Activated naive CD4-positive, alpha-beta T cell treated with anti-CD3 and anti-CD28 coated beads, Interleukin-2, amount 10 ng/mL, durations not matched to agents 7 days and 5 days (primary cell): ENCODE results near the gene OR10Z1.

Source experiments
- CTCF ChIA-PET: fragments of 350-600 bp; sonication (Branson Sonifier 250); formaldehyde crosslinking; loops from one replicate; lab custom pipeline; 2021; ENCODE audit warnings: antibody characterized with exemption; lab: Charles Lee
- DNase-seq: peaks from one replicate; pipeline ENCODE4 v3.0.0-alpha.2; 2020
- H3K27ac Mint-ChIP-seq: one replicate; pipeline ENCODE4 v1.8.0; 2021; ENCODE audit warnings: mild to moderate bottlenecking, moderate library complexity, mixed read lengths
- H3K27me3 Mint-ChIP-seq: one replicate; pipeline ENCODE4 v1.8.0; 2021; ENCODE audit warnings: mild to moderate bottlenecking, mixed read lengths
- H3K36me3 Mint-ChIP-seq: one replicate; pipeline ENCODE4 v1.8.0; 2021; ENCODE audit warnings: mixed read lengths
- H3K4me1 Mint-ChIP-seq: one replicate; pipeline ENCODE4 v1.8.0; 2021; ENCODE audit warnings: mixed read lengths
- H3K4me3 Mint-ChIP-seq: one replicate; pipeline ENCODE4 v1.8.0; 2021; ENCODE audit warnings: mild to moderate bottlenecking, moderate library complexity, mixed read lengths
- H3K9me3 Mint-ChIP-seq: one replicate; pipeline ENCODE4 v1.8.0; 2021; ENCODE audit warnings: mixed read lengths

Gene OR10Z1

DNA sequence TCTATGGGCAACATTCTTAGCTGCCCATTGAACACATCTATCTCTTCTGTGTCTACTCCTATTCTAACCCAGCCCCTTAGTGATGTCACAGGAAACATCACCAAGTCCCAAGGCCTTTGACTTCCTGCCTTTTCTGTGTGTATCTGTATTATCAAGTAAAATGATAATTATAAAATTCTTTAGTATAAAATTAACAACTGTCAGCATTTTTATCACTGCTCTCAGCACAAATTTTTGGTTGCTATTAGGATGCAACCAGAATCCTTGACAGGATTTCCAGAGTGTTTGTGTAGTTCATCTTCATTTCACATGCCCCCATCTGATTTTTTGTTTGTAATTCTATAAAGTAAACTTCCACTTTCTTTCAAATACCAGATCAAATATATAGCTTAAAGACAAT is 33.8 kb downstream of the OR10Z1 start:
- no peak overlapping the region for H3K27ac Mint-ChIP-seq
- no peak for DNase-seq
- H3K4me1 Mint-ChIP-seq, result no peaks in the 10 kb centered on the region
- H3K27me3 Mint-ChIP-seq, result no peaks in the 10 kb centered on the region
- H3K9me3 Mint-ChIP-seq, result no peaks in the 10 kb centered on the region
- no peaks in the 10 kb centered on the region for H3K36me3 Mint-ChIP-seq
- CTCF ChIA-PET, result no interaction called here
- H3K4me3 Mint-ChIP-seq, result no peak overlapping the region

DNA sequence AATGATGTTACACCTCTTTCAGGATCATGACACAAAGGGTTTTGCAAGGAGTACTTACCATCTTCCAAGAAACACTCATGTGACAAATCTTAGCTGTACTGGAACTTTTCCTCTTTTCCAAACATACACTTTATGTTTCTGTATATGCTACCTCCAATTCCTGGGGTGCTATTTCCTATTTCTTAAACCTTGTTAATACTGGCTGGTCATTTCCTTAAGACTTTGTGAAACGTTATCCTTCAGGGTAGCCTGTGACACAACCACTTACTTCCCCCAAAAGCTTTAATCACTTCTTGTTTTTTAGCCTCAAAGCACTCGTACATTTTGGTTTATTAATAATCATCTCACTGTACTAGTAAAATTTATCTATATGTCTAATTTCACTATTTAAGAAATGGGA is 39.4 kb downstream of the OR10Z1 start:
- no peak overlapping the region for H3K27ac Mint-ChIP-seq
- no peak overlapping the region for H3K4me3 Mint-ChIP-seq
- peaks cover 15% of the 10 kb centered on the region for H3K4me1 Mint-ChIP-seq
- DNase-seq, result no peak
- no peaks in the 10 kb centered on the region for H3K27me3 Mint-ChIP-seq
- CTCF ChIA-PET, result no interaction called here
- H3K9me3 Mint-ChIP-seq, result no peaks in the 10 kb centered on the region
- H3K36me3 Mint-ChIP-seq, result no peaks in the 10 kb centered on the region

GRCh38 chr1:158646465-158646864 is 41.4 kb downstream of the OR10Z1 start:
- CTCF ChIA-PET, result no interaction called here
- Mint-ChIP-seq H3K4me3 (no peak overlapping the region), H3K9me3 (no peaks in the 10 kb centered on the region), H3K36me3 (no peaks in the 10 kb centered on the region), H3K27me3 (no peaks in the 10 kb centered on the region), H3K4me1 (peaks cover 15% of the 10 kb centered on the region), H3K27ac (peak overlapping the region; percentile 26)
- no peak for DNase-seq

- Mint-ChIP-seq H3K36me3 (no peaks in the 10 kb centered on the region), H3K4me1 (peaks cover 27% of the 10 kb centered on the region), H3K27ac (no peak overlapping the region), H3K9me3 (no peaks in the 10 kb centered on the region), H3K27me3 (peaks cover 4% of the 10 kb centered on the region), H3K4me3 (no peak overlapping the region)
- DNase-seq, result no peak
- CTCF ChIA-PET, result no interaction called here
Measured at GRCh38 chr1:158649052-158649451, 44.0 kb downstream of the OR10Z1 start.

- H3K27me3 Mint-ChIP-seq, result peaks cover 4% of the 10 kb centered on the region
- CTCF ChIA-PET, result no interaction called here
- no peaks in the 10 kb centered on the region for H3K9me3 Mint-ChIP-seq
- no peak overlapping the region for H3K4me3 Mint-ChIP-seq
- H3K27ac Mint-ChIP-seq, result no peak overlapping the region
- no peaks in the 10 kb centered on the region for H3K36me3 Mint-ChIP-seq
- no peak for DNase-seq
- H3K4me1 Mint-ChIP-seq, result peaks cover 19% of the 10 kb centered on the region
Measured at GRCh38 chr1:158652721-158653334, 47.8 kb downstream of the OR10Z1 start.

GRCh38 chr1:158654086-158654485 is 49.0 kb downstream of the OR10Z1 start:
- Mint-ChIP-seq H3K4me3 (no peak overlapping the region), H3K27me3 (peaks cover 4% of the 10 kb centered on the region), H3K9me3 (no peaks in the 10 kb centered on the region), H3K4me1 (peaks cover 19% of the 10 kb centered on the region), H3K36me3 (no peaks in the 10 kb centered on the region), H3K27ac (no peak overlapping the region)
- CTCF ChIA-PET, result no interaction called here
- DNase-seq, result no peak

GRCh38 chr1:158654571-158654970 is 49.5 kb downstream of the OR10Z1 start:
- no peaks in the 10 kb centered on the region for H3K36me3 Mint-ChIP-seq
- H3K4me1 Mint-ChIP-seq, result peaks cover 19% of the 10 kb centered on the region
- no peak overlapping the region for H3K4me3 Mint-ChIP-seq
- no peak overlapping the region for H3K27ac Mint-ChIP-seq
- CTCF ChIA-PET, result no interaction called here
- H3K9me3 Mint-ChIP-seq, result no peaks in the 10 kb centered on the region
- H3K27me3 Mint-ChIP-seq, result peaks cover 4% of the 10 kb centered on the region
- DNase-seq, result no peak
